SH-SY5Y (cell line): Measurements from ENCODE around the gene SLC35G4.

Experiments used
- GATA2 ChIP-seq: IDR thresholded peaks from 2 replicates; pipeline ENCODE4 v1.6.1; 2011; ENCODE audit warnings: mild to moderate bottlenecking, low read depth, low read length
- GATA3 ChIP-seq: IDR thresholded peaks from 2 replicates; pipeline ENCODE4 v1.6.1; 2011; ENCODE audit warnings: low read depth, mild to moderate bottlenecking, low read length, moderate library complexity

GRCh38 chr18:11600321-11600720, 9.1 kb upstream of the SLC35G4 start:
- no peak for TF ChIP-seq GATA2
- TF ChIP-seq GATA3 = no peak
